ENCODE data around the gene SOCS2. TPM values are rescaled to one million over a fixed set of nuclear protein-coding genes. Genes with fewer than 3 reads are reported as not detected.

The SOCS2 gene
- total RNA-seq, 6 donors from 2014 or later, result 18.3 to 63.0 (median 34.6) TPM

DNA sequence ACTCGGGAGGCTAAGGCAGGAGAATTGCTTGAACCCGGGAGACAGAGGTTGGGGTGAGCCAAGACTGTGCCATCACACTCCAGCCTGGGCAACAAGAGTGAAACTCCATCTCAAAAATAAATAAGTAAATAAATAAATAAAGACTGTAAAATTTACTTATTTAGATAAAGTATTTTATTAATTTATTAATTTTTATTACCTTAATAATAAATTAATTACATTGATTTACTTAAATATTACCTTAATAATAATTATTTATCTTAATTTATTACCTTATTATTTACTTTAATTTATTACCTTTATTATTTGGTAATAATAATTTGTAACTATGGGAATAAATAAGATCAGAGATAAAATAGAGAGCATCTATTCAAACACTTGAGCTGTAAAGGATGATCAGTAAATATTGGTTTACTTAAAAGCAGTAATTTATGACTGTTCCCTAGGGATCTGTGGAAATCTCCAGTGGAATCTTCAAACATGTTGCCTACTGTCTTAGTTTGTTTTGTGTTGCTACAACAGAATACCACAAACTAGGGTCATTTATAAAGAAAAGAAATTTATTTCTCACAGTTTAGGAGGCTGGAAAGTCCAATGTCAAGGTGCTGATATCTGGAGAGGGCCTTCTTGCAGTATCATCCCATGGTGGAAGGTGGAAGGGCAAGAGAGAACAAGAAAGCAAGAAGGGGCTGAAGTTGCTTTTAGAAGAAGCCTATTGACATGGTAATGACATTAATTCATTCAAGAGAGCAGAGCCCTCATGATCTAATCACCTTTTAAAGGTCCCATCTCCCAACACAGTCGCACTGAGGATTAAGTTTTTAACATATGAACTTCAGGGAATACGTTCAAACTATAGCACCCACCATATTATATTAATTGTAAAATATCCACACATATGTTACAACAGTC lies 37.1 kb downstream of the SOCS2 start:
- 89 to 96% methylated on average over 4 of the region's 4 CpGs for WGBS, 2 donors
- H3K9me3 ChIP-seq, result no peaks in the 10 kb centered on the region
- TF ChIP-seq POLR2A (IDR thresholded peaks at IDR 0.05) (no peak), EP300 (IDR thresholded peaks at IDR 0.05) (no peak), POLR2AphosphoS5 (IDR thresholded peaks at IDR 0.05) (no peak)
- TF ChIP-seq, protein P1, sequence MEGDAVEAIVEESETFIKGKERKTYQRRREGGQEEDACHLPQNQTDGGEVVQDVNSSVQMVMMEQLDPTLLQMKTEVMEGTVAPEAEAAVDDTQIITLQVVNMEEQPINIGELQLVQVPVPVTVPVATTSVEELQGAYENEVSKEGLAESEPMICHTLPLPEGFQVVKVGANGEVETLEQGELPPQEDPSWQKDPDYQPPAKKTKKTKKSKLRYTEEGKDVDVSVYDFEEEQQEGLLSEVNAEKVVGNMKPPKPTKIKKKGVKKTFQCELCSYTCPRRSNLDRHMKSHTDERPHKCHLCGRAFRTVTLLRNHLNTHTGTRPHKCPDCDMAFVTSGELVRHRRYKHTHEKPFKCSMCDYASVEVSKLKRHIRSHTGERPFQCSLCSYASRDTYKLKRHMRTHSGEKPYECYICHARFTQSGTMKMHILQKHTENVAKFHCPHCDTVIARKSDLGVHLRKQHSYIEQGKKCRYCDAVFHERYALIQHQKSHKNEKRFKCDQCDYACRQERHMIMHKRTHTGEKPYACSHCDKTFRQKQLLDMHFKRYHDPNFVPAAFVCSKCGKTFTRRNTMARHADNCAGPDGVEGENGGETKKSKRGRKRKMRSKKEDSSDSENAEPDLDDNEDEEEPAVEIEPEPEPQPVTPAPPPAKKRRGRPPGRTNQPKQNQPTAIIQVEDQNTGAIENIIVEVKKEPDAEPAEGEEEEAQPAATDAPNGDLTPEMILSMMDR (IDR thresholded peaks at IDR 0.05), result no peak
- H3K4me3 ChIP-seq, result no peak overlapping the region
- ATAC-seq (ENCODE audit: low FRiP score in 2 of 2) (no peak), DNase-seq (no peak)
- no peak overlapping the region for H3K27ac ChIP-seq
- H3K4me1 ChIP-seq, result no peaks in the 10 kb centered on the region
- H3K36me3 ChIP-seq, result no peaks in the 10 kb centered on the region
- no peaks in the 10 kb centered on the region for H3K27me3 ChIP-seq

- peak in 1 of 2 donors; percentile 55 for ATAC-seq (ENCODE audit: low FRiP score in 2 of 2)
Measured at GRCh38 chr12:93612776-93613175, 40.3 kb downstream of the SOCS2 start.

GRCh38 chr12:93614917-93615596 lies 42.6 kb downstream of the SOCS2 start:
- Histone ChIP-seq H3K4me1 (no peaks in the 10 kb centered on the region), H3K4me3 (no peak overlapping the region), H3K27me3 (no peaks in the 10 kb centered on the region), H3K36me3 (no peaks in the 10 kb centered on the region), H3K9me3 (no peaks in the 10 kb centered on the region), H3K27ac (no peak overlapping the region)
- 74 to 86% methylated on average over 2 of the region's 2 CpGs for WGBS, 2 donors
- TF ChIP-seq, protein P1 (IDR thresholded peaks at IDR 0.05), result no peak
- TF ChIP-seq POLR2AphosphoS5 (IDR thresholded peaks at IDR 0.05) (no peak), EP300 (IDR thresholded peaks at IDR 0.05) (no peak)
- ATAC-seq (ENCODE audit: low FRiP score in 2 of 2) (no peak), DNase-seq (no peak)

More at GRCh38 chr12:93612776-93613175, 40.3 kb downstream of the SOCS2 start:
- no peaks in the 10 kb centered on the region for H3K27me3 ChIP-seq
- no peaks in the 10 kb centered on the region for H3K4me1 ChIP-seq
- no peak overlapping the region for H3K27ac ChIP-seq
- 56 to 69% methylated on average over 4 of the region's 4 CpGs for WGBS, 2 donors
- H3K4me3 ChIP-seq, result no peak overlapping the region
- TF ChIP-seq POLR2AphosphoS5 (IDR thresholded peaks at IDR 0.05) (no peak), EP300 (IDR thresholded peaks at IDR 0.05) (no peak), POLR2A (IDR thresholded peaks at IDR 0.05) (no peak)
- TF ChIP-seq, protein P1 (IDR thresholded peaks at IDR 0.05), result no peak
- no peaks in the 10 kb centered on the region for H3K36me3 ChIP-seq
- no peak for DNase-seq
- no peaks in the 10 kb centered on the region for H3K9me3 ChIP-seq

GRCh38 chr12:93616584-93617101 lies 44.2 kb downstream of the SOCS2 start:
- DNase-seq (no peak), ATAC-seq (ENCODE audit: low FRiP score in 2 of 2) (peak in 1 of 2 donors; percentile 57)
- Histone ChIP-seq H3K4me3 (no peak overlapping the region), H3K27ac (no peak overlapping the region), H3K36me3 (no peaks in the 10 kb centered on the region), H3K27me3 (no peaks in the 10 kb centered on the region), H3K9me3 (no peaks in the 10 kb centered on the region), H3K4me1 (no peaks in the 10 kb centered on the region)
- TF ChIP-seq, protein P1 (IDR thresholded peaks at IDR 0.05), result no peak
- TF ChIP-seq POLR2A (IDR thresholded peaks at IDR 0.05) (no peak), EP300 (IDR thresholded peaks at IDR 0.05) (no peak), POLR2AphosphoS5 (IDR thresholded peaks at IDR 0.05) (no peak)
- 72 to 75% methylated on average over 8 of the region's 8 CpGs for WGBS, 2 donors
